GOT3 (cell line): Measurements from ENCODE around the gene MYDGF.
"Not testable (repeated sequence)": the region's sequence is repeated elsewhere in the genome, so short reads cannot be mapped to it uniquely, and the experiment has no call there.

Experiments
- DNase-seq: peaks from one replicate; lab custom pipeline; 2025; ENCODE audit warnings: mixed read lengths; lab: John Stamatoyannopoulos, UW

The MYDGF gene

GRCh38 chr19:4669723-4670480, at the start of gene MYDGF:
MYDGF (minus strand) TSS chr19:4670342; CDS start chr19:4670334, 8 bp downstream.
- peak; percentile 71 for DNase-seq

- DNase-seq, result no peak
These were observed 49.3 kb upstream of the MYDGF start for GRCh38 chr19:4719499-4719866.

- no peak for DNase-seq
These were observed 48.0 kb upstream of the MYDGF start for GRCh38 chr19:4717966-4718701.

- no peak for DNase-seq
These were observed 47.2 kb upstream of the MYDGF start for GRCh38 chr19:4717191-4717965.

GRCh38 chr19:4715529-4716221, 45.5 kb upstream of the MYDGF start:
- no peak for DNase-seq

GRCh38 chr19:4715178-4715528, 45.0 kb upstream of the MYDGF start:
- not testable (repeated sequence) for DNase-seq

- no peak for DNase-seq
These were observed 43.9 kb upstream of the MYDGF start for GRCh38 chr19:4714016-4714415.

GRCh38 chr19:4713384-4713951, 43.3 kb upstream of the MYDGF start:
- peak; percentile 45 for DNase-seq

- no peak for DNase-seq
These were observed 42.6 kb upstream of the MYDGF start for GRCh38 chr19:4712771-4713170.

GRCh38 chr19:4711211-4711610, 41.1 kb upstream of the MYDGF start:
- DNase-seq, result no peak

- no peak for DNase-seq
These were observed 40.1 kb upstream of the MYDGF start for GRCh38 chr19:4710281-4710600.

- DNase-seq, result no peak
These were observed 39.5 kb upstream of the MYDGF start for GRCh38 chr19:4709440-4710280.

- DNase-seq, result no peak
These were observed 38.0 kb upstream of the MYDGF start for GRCh38 chr19:4707956-4708650.

- no peak for DNase-seq
These were observed 37.2 kb upstream of the MYDGF start for GRCh38 chr19:4707322-4707721.

- no peak for DNase-seq
These were observed 35.4 kb upstream of the MYDGF start for GRCh38 chr19:4705413-4706131.

- no peak for DNase-seq
These were observed 34.2 kb upstream of the MYDGF start for GRCh38 chr19:4704317-4704673.

GRCh38 chr19:4703671-4704316, 33.7 kb upstream of the MYDGF start:
- DNase-seq, result no peak

GRCh38 chr19:4702764-4703163, 32.6 kb upstream of the MYDGF start:
- DNase-seq, result no peak

GRCh38 chr19:4701557-4701956, 31.4 kb upstream of the MYDGF start:
- DNase-seq, result no peak

- no peak for DNase-seq
These were observed 30.5 kb upstream of the MYDGF start for GRCh38 chr19:4700693-4700970.
